Stomach (tissue), 9 donors: ENCODE results near the gene ACTA1. TPM values are rescaled to one million over a fixed set of nuclear protein-coding genes. Genes with fewer than 3 reads are reported as not detected.

Experiments
- DNase-seq, 2 donors: peaks; one replicate each; pipeline versions ENCODE4 v3.0.0 to v3.0.0-alpha.2; 2013 to 2019
- H3K27ac ChIP-seq, 5 donors: fragments of 200-600 bp in 4 of 5; sonication (generic) in 4 of 5; one replicate each; pipeline ENCODE4 v1.5.1; 2013 to 2019; ENCODE audit warnings: mild to moderate bottlenecking in 1 of 5, moderate library complexity in 1 of 5
- H3K27me3 ChIP-seq, 3 donors: fragments of 200-600 bp; sonication (generic); one replicate each; pipeline ENCODE4 v1.5.1; 2017 to 2019; ENCODE audit warnings: mixed run types in 1 of 3
- H3K36me3 ChIP-seq, 4 donors: fragments of 200-600 bp; sonication (generic); 1 replicate in 3 of 4; 2 replicates in 1 of 4; pipeline ENCODE4 v1.5.1; 2016 to 2019
- H3K4me1 ChIP-seq, 4 donors: fragments of 200-600 bp; sonication (generic); one replicate each; pipeline ENCODE4 v1.5.1; 2016 to 2019
- H3K4me3 ChIP-seq, 4 donors: fragments of 200-600 bp; sonication (generic) in 3 of 4; one replicate each; pipeline ENCODE4 v1.5.1; 2016 to 2019; ENCODE audit warnings: mild to moderate bottlenecking in 1 of 4
- H3K9me3 ChIP-seq, 4 donors: fragments of 200-600 bp; sonication (generic); one replicate each; pipeline ENCODE4 v1.5.1; 2016 to 2019
- CTCF ChIP-seq, 7 experiments: fragments of 450-650 bp in 4 of 7; fragments of 200-600 bp in 3 of 7; sonication (generic) in 3 of 7; IDR thresholded peaks; one replicate each; pipeline ENCODE4 v1.5.1; 2016 to 2019; ENCODE audit warnings: antibody characterized with exemption in 7 of 7, control low read depth in 2 of 7, mild to moderate bottlenecking in 1 of 7
- EP300 ChIP-seq: sonication (generic); formaldehyde crosslinking; IDR thresholded peaks from one replicate; pipeline ENCODE4 v1.6.1; 2017; ENCODE audit warnings: antibody characterized with exemption
- POLR2A ChIP-seq, 4 donors: fragments of 450-650 bp; IDR thresholded peaks; one replicate each; pipeline ENCODE4 v1.6.1; 2016; ENCODE audit warnings: antibody characterized with exemption in 4 of 4, control low read depth in 2 of 4, mild to moderate bottlenecking in 1 of 4, moderate library complexity in 1 of 4
- POLR2AphosphoS5 ChIP-seq, 3 donors: sonication (generic); formaldehyde crosslinking; IDR thresholded peaks; one replicate each; pipeline ENCODE4 v1.6.1; 2016; ENCODE audit warnings: antibody characterized with exemption in 3 of 3
- WGBS, 5 donors: extraction: QIAGEN DNeasy Blood & Tissue Kit in 3 of 5; methylation state at CpG; one replicate each; pipeline versions ENCODE4 v1.1.5 to v1.1.7; 2013 to 2018; 5-methylcytosine and 5-hydroxymethylcytosine counted together
- intact Hi-C: fragments of 100-400 bp; cut with DNase I; formaldehyde crosslinking; loops from one replicate; pipeline ENCODE4 v1.15.1; 2023; ENCODE audit warnings: low total_unique reads
- polyA plus RNA-seq, 3 donors: library from polyadenylated mRNA; stranded (reverse); fragments of 200-250 nt; gene quantifications; one replicate each; pipeline ENCODE4 v1.2.3, GENCODE V29; 2013
- total RNA-seq, 5 donors: library from RNA; depleted of rRNA; stranded (reverse); fragments of >200 nt; gene quantifications; one replicate each; pipeline versions ENCODE4 v1.1.0 to v1.2.3, GENCODE V29; 2014 to 2016
- donor health status: healthy with polysubstance abuse.
- donor health status: Bipolar disorder and iron deficiency.
- donor health status: healthy.

The ACTA1 gene
- total and polyA plus RNA-seq, 8 donors: 0.37 to 43.8 (median 2.4) TPM; not detected in 3

- Histone ChIP-seq H3K36me3 (peaks cover 54 to 94% (median 93%) of the 10 kb centered on the region in 4 donors), H3K4me3 (no peak overlapping the region), H3K27ac (no peak overlapping the region), H3K27me3 (no peaks in the 10 kb centered on the region), H3K4me1 (no peaks in the 10 kb centered on the region), H3K9me3 (no peaks in the 10 kb centered on the region)
- DNase-seq: no peak
- intact Hi-C loops: loop anchor here (10.0 kb wide), 1 partner anchor 216 kb away; no protein-coding TSS in a partner anchor
- TF ChIP-seq CTCF (IDR thresholded peaks at IDR 0.05) (no peak), POLR2AphosphoS5 (IDR thresholded peaks at IDR 0.05) (no peak)
- WGBS, 5 donors: 84 to 93% (median 85%) methylated on average over 8 of the region's 8 CpGs
These were observed 36.6 kb upstream of the ACTA1 start for GRCh38 chr1:229470406-229471043.

DNA sequence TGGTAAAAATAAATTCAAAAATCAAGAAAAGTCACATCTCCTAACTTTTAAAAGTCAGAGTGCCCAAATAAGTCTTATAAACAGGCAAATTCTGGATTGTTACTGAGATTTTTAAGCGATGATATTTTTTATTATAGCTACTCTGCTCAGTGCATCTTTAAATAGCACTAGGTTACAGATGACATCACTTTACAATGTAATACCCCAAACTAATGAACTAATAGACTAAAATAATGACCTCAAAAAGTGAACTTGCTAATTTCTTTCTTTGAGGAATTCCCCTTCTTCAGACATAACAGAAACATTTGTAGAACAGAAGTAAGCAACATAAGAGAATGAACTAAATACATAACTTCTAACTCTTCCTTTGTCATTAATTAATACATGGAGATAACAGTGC lies 33.0 kb upstream of the ACTA1 start:
- no peak for DNase-seq
- H3K27me3 ChIP-seq: no peaks in the 10 kb centered on the region
- TF ChIP-seq EP300 (no peak), CTCF (IDR thresholded peaks at IDR 0.05) (no peak), POLR2A (IDR thresholded peaks at IDR 0.05) (no peak), POLR2AphosphoS5 (IDR thresholded peaks at IDR 0.05) (no peak)
- no peaks in the 10 kb centered on the region for H3K4me1 ChIP-seq
- H3K27ac ChIP-seq: no peak overlapping the region
- peaks cover 51 to 96% (median 95%) of the 10 kb centered on the region in 4 donors for H3K36me3 ChIP-seq
- H3K9me3 ChIP-seq: no peaks in the 10 kb centered on the region
- WGBS, 5 donors: 95 to 100% (median 98%) methylated on average over 1 of the region's 1 CpG
- H3K4me3 ChIP-seq: no peak overlapping the region
- intact Hi-C loops: no loop called here

- intact Hi-C loops: no loop called here
- TF ChIP-seq CTCF (IDR thresholded peaks at IDR 0.05) (no peak), EP300 (no peak), POLR2AphosphoS5 (IDR thresholded peaks at IDR 0.05) (no peak), POLR2A (IDR thresholded peaks at IDR 0.05) (no peak)
- no peaks in the 10 kb centered on the region for H3K9me3 ChIP-seq
- no peak for DNase-seq
- peaks cover 43 to 100% (median 96%) of the 10 kb centered on the region in 4 donors for H3K36me3 ChIP-seq
- no peaks in the 10 kb centered on the region for H3K4me1 ChIP-seq
- H3K27me3 ChIP-seq: no peaks in the 10 kb centered on the region
- H3K27ac ChIP-seq: no peak overlapping the region
- WGBS, 5 donors: 93 to 98% (median 98%) methylated on average over 8 of the region's 8 CpGs
- no peak overlapping the region for H3K4me3 ChIP-seq
These were observed 30.8 kb upstream of the ACTA1 start for GRCh38 chr1:229464672-229465071.

DNA sequence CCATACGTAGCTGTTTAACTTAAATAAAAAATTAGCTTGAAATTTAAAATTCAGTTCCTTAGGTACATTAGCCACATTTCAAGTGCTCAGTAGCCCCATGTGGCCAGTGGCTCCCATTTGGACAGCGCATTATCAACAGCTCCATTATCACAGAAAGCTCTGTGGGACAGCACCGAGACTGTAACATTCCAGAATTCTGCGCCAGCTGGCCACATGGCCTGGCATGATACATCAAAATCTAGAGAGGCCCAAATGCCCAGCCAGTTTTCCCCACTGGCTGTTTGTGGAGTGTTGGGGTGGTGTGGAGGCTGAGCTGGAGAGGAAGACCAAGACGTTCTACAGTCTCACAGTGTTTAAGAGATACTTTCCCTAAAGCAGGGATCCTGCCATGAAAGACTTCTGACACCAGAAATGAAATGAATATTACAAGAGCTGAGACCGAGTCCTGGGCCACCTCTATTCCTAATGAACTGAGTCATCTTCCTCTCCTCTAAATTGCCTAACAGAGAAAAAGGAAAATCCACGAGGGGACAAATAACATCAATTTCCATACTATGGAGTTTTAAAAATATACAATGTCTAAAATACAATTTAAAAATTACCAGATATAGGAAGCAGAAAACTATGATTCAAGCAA lies 27.3 kb upstream of the ACTA1 start:
- H3K4me1 ChIP-seq: no peaks in the 10 kb centered on the region
- WGBS, 5 donors: 80 to 91% (median 90%) methylated on average over 7 of the region's 7 CpGs
- intact Hi-C loops: no loop called here
- H3K27me3 ChIP-seq: no peaks in the 10 kb centered on the region
- DNase-seq: no peak
- H3K27ac ChIP-seq: no peak overlapping the region
- H3K4me3 ChIP-seq: no peak overlapping the region
- no peak for TF ChIP-seq POLR2A (IDR thresholded peaks at IDR 0.05)
- H3K36me3 ChIP-seq: peaks cover 51 to 100% (median 100%) of the 10 kb centered on the region in 4 donors
- H3K9me3 ChIP-seq: no peaks in the 10 kb centered on the region

DNA sequence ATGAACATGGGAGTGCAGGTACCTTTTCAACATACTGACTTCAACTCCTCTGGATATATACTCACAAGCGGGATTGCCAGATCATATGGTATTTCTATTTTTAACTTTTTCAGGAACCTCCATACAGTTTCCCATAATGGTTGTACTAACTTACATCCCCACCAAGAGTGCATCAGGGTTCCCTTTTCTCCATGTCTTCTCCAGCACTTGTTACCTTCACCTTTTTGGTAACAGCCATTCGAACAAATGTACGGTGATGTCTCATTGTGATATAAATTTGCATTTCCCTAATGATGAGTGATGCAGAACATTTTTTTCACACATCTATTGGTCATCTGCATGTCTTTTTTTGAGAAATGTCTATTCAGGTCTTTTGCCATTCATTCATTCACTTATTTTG lies 25.9 kb upstream of the ACTA1 start:
- WGBS, 5 donors: 94 to 99% (median 98%) methylated on average over 3 of the region's 3 CpGs
- Histone ChIP-seq H3K4me3 (no peak overlapping the region), H3K36me3 (peaks cover 48 to 100% (median 100%) of the 10 kb centered on the region in 4 donors), H3K27ac (no peak overlapping the region), H3K27me3 (no peaks in the 10 kb centered on the region), H3K4me1 (no peaks in the 10 kb centered on the region), H3K9me3 (no peaks in the 10 kb centered on the region)
- TF ChIP-seq POLR2A (IDR thresholded peaks at IDR 0.05) (no peak), EP300 (no peak), CTCF (IDR thresholded peaks at IDR 0.05) (no peak), POLR2AphosphoS5 (IDR thresholded peaks at IDR 0.05) (no peak)
- intact Hi-C loops: no loop called here
- DNase-seq: no peak
